GM18868 (cell line): Measurements from ENCODE around the gene GSAP.

Source experiments
- ATAC-seq: cut with Tn5 transposase; IDR thresholded peaks from one replicate; pipeline ENCODE4 v1.9.1; 2021; ENCODE audit warnings: mild to moderate bottlenecking, moderate library complexity; ENCODE audit not compliant: unreplicated experiment

Gene GSAP

DNA sequence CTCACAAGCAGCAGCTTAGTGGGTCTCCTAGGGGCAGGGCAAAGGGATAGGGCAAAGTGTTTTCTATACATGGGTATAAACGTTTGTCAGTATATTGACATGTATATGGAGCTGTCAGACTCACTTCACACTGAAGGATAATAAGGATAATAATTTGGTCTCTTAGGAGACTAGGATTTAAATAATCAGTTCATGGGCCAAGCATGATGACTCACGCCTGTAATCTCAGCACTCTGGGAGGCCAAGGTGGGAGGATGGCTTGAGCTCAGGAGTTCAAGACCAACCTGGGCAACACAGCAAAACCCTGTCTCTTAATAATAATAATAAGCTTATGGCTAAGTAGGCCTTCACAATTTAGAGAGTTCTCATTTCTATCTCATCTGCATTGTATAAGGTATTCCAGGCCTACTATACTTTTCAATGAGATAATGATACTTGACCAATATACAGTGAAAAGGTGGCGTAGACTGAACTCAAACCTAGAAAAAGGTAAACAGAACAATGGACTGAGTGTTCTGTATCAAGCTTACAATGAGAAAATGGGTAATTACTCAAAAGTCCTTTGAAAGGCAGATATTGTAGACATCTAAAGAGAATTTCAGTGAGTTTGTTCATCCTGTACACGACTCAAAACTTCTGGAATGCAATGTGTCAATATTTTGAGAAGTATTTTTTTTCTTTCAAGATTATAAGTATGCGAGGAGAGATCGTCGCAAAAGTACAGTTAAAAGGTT is 7.0 kb downstream of the GSAP start:
- no peak for ATAC-seq

DNA sequence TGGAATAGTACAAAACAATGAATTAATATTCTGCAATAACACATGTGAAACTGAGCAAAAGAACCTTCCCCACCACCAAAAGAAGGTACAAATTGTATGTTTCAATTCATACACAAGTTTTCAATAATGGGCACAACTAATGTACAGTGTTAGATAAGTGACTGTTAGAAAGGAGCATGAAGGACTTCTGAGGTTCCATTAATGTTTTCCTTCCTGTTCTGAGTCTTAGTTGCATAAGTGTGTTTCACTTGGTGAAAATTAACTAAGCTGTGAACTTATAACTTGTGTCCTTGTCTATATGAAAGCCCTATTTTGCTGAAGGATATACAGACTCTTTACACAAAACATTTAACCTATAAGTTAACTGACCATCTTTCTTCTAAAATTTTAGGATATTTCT is 8.2 kb downstream of the GSAP start:
- ATAC-seq: no peak

DNA sequence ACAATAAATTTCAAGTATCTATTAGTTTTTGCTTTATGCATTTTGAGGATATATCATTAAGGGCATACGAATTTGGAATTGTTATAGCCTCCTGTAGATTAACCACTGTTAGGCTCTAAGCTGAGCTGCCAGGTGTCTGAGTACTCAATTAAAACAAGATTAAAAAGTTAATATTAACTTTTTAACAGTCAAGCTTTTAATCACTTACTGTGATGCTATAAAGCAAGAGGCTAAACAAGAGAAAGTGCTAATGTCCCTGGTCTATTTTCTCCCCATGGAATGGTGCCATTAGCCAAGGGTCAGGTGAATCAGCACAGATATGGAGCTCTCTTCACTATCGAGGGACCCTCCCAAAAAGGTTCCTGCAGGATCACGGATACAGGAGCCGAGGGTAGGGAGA is 9.7 kb downstream of the GSAP start:
- ATAC-seq: no peak

DNA sequence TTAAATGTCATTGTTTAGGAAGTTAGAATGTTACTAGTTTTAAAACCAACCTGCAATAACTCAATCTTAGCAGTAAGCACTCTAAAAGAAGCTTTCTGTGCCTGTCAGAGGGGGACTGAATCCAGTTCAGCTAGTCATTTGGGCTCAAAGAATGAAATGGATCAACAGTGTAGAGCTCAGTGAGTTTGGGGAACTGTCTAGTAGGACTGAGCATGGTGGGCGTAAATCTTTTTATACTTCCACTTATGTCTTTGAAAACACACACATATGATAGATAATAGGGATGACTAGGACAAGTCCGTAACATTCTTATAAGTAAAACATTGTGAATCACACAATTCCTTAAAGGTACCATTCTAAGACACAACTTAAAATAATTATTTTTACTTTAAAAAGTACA is 11.5 kb downstream of the GSAP start:
- ATAC-seq: no peak

DNA sequence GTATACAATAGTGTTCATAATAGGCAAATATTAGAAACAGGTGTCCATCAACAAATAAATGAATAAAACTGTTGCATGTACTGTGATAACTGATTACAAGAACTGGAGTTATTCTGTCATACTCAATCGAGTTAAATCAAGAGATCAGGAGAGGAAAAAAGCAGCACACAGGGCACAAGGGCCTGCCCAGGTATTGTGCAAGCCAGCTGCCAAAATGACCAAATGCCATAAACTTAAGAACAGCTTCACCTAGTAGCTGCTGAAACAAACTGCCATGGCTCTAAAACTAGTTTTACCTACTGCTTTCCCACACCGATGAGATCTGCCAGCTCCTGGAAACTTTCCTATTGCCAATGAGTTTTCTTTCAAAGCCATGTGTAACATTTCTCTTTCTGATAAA is 12.2 kb downstream of the GSAP start:
- ATAC-seq: no peak

DNA sequence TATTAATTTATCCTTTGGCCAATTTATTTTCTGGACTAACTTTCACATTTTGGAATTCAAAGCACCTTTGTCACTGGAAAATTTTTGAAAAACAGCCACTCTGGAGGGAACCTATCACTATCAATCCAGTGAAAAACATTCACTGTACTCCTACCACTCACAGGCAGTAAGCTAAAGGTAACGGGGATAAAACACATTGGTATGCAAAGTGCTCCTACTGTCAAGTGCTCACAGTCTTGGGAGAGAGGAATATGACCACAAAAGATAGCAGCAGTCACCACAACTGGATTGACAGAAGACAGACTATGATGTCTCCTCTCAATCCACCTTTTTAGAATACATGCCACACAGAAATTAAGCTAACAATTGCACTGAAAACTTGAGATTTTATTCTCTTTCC is 13.3 kb downstream of the GSAP start:
- ATAC-seq: no peak

DNA sequence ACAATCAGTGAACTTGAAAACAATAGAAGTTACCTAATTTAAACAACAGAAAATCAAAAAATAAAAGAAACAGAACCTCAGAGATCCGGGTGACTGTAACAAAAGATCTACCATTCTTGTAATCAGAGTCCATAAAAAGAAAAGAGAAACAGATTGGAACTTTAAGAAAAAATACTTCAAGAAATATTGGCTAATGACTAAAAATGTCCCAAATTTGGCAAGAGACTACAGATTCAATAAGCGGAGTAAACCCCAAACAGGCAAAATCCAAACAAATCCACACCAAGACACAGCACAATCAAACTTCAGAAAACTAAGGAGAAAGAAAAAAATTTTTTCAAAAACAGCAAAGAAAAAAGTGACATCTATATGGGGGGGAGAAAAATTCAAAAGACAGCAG is 15.1 kb downstream of the GSAP start:
- ATAC-seq: no peak

DNA sequence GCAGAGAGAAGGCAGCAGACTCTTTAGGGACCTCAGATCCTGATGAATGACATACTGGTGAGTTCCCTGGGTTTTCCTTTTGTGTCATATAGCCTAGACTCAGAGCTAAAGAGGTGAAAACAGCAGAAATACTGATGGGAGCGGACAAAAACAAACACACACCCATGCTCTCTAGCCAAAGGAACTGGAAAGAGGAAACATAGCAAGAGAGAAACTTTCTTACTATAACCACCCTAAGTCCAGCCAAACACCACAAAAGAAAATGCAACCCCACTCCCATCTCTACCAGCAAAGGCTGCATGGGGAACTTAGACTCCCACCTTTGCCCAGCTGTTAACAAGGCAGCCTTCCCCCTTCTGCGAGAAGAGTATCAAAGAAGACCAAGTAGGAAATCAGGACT is 16.3 kb downstream of the GSAP start:
- no peak for ATAC-seq

DNA sequence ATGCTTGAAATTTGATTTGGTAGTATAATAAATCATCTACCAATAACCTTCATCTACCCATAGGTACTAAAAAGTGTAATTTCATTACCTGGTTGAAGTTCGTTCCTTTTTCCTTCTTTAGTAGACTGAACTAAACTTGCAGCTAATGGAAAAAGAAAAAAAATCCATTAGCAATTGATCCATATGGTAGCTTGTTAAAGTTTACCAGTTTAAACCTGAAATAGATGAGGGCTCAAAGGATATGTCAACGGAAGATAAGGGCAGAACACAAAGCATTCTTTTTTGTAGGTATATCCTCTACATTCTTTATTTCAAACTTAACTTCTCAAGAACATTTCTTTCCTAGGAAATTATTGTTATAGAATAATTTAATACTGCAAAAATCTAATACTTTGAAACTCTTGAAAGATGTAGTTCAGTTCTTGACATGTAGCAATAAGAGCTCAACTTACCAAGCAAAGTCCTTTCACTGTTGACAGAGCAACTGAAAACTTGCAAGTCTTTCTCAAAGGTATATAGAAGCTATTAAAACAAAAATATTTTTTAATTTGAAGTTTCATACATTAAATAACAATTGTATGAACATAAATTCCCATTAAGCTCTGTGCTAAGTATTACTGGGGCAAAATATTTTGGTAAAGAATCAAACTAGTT is 19.1 kb downstream of the GSAP start:
- no peak for ATAC-seq

DNA sequence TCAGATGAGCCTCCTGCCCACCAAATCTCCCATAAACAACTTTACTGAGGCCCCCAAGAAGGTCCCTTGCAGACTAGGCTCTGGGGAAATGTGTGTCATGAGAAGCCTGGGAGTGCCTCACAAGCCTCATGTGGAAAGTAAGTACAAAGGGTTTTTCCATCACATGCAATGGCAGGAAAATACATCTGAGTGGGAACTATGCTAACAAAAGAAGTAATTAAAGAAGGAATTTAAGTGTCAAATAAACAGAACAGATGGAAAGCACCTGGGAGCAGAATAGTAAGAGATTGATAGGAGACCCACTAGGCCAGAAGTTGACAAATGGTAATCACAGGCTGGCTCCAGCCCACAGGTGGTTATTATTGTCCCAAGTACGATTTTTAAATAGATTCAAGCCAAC is 20.5 kb downstream of the GSAP start:
- ATAC-seq: no peak

DNA sequence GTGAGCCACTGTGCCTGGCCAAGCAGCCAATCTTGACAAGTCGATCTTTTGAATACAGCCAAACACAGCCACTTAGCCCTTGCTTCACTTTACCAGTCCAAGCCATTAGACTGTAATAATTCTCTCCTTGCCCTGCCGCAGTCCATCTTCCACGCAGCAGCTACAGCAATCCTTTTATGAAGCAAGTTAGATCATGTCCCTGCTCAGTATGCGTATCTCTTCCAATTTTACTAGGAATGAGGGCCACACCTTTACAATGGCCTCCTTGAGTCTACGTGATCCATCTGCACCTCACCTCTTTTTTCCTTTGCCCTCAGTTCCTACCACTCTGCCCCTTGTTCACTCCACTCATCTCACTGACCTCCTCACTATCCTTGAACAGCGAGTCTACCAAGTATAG is 22.2 kb downstream of the GSAP start:
- ATAC-seq: no peak

DNA sequence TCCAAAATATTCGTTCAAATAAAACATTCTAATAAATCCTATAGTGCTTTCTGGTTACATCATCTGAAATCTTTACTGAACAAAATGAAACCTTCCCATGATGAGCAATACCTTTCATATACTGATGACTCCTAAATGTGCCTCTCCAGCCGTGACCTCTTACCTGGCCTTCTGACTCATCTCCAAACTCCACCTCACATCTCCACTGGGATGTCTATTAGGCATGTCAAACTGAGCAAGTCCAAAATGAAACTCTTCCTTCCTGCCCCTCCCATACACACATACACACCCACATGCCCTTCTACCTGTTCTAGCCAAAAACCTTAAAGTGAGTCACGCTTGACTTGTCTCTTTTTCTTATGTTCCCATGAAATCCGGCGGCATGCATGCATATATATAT is 22.9 kb downstream of the GSAP start:
- ATAC-seq: peak; percentile 94

DNA sequence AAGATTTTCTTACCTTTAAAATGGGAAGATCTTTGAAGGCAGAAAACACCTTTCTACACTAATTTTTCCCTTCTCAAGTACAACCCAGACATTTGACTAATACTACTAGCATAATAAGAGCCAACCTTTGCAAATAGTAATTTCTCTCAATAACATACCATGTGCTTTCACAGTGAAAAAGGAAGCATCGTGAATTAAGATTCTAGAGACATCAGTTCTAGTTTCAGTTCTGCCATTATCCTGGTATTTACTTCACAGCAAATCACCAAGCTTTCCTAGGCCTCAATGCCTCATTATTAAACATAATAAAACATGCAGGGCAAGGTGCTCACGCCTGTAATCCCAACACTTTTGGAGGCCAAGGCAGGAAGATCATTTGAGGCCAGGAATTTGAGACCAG is 24.9 kb downstream of the GSAP start:
- peak; percentile 58 for ATAC-seq

DNA sequence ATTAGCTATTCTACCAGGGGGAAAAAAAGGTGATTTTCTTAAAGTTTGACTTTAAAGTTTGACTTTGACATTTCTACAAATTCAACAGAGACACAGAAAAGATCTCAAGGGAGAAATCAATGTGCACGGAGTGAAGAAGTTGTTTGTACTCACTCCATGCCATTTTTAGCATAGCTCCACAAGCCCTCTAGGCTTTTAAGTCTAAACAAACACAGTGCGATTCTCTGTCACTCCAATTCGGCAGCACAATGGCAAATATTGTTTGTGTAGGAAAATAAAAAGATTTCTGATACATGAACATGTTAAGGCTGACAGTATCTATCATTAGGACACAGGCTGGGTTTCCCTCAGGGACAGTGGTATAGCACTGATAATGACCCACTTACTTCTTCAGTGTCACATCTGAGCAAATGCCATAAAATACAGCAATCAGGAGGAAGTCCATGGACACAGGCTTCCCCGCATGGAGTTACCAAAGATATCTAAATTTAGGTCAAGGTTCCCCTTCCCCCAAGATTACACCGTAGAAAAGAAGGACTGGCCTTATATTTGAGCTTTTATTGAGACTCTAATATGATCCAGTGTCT is 28.0 kb downstream of the GSAP start:
- ATAC-seq: no peak

DNA sequence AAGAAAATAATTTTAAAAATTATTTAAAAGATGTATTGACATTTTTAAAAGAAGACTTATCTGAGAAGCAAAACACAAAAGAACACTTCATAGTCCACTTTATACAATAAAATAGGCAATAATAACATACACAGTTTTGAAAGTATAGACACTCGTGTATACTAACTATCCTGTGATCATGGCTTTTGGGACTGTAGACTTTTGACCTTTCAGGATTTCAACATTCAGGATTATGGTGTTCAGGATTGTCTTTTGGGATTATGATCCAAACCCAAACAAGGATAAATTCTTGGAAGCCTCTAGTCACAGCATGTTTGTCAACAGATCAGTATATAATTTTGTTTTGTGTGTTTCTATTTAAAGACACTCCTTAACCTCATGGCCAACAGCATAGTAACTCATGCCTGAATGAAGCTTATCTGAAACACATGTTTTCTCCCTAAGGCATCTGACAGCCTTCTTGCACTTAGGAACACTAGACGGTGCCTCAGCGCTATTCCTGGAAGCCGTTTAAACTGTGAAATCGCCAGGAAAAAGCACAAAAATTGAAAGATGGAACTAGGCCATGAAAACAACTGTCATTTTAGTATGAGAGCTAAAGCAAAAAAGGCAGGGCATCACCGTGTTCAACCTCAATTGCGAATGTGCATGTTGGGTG is 29.9 kb downstream of the GSAP start:
- ATAC-seq: no peak

DNA sequence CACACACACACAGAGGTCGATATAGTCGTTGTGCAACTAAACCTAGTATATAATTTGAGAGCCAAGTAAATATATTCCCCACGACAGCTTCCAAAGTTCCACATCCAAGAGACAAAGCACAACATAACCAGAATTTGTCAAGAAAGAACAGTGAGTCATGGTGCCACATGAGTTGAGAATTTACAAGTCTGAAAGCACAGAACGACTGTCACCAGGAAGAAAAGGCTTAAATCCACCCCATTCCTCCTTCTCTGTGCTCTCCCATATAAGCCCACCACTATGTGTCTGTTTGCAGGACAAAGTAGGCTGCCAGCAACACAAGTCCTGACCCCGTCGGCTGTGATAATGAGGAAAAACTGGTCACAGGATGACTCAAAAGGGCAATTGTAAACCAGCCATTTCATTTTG is 32.8 kb downstream of the GSAP start:
- ATAC-seq: no peak

DNA sequence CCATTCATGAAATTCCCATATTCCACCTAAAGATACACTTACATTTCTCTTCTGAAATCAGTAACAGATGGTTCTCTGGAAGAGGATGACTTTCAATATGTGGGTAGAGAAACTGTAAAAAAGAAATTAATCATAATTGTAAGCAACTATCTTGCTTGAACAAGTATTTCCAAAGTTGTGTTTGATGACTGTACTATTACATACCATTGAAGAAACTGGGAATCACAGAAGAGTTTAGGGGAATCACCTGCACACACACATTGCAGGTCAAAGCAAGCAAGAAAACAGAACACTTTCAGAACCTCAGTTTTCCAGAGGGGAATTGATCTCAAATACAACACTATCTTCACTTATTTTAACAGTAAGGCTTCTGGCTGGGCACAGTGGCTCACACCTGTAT is 33.6 kb downstream of the GSAP start:
- ATAC-seq: no peak

DNA sequence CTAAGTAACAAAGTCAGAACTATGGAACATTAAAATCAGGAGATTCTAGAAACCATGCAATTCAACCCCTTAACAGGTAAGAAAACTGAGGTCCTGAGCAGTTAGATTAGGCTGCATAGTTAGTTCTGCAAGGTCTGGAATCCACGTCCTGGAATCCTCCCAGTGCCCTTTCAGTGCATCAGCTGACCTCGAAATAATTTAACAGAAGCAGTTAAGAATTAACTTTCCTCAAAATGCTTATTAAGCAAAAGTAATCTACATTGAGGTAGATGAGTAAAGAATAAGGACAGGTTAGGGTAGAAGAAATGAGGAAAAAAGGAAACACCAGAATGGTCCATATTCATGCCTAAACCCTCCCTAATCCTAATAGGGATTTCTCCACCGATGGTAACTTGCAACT is 37.6 kb downstream of the GSAP start:
- no peak for ATAC-seq

DNA sequence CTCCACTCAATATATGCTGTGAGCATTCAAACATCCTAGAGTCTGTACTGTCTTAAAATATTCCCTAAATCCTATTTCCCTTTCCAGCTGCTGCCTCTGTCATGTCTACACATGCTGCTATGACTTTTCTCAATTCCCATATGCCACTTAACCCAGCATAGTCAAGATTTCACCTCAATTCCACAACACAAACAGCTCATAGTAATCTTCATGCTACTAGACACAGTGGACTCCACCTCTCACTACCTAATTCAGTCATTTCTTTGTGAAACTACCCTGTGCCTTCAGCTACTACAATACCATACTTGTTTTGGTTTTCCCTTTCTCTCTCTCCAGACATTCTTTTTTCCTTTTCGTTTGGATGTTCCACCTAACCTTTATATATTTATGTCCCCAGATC is 45.5 kb downstream of the GSAP start:
- peak; percentile 86 for ATAC-seq

DNA sequence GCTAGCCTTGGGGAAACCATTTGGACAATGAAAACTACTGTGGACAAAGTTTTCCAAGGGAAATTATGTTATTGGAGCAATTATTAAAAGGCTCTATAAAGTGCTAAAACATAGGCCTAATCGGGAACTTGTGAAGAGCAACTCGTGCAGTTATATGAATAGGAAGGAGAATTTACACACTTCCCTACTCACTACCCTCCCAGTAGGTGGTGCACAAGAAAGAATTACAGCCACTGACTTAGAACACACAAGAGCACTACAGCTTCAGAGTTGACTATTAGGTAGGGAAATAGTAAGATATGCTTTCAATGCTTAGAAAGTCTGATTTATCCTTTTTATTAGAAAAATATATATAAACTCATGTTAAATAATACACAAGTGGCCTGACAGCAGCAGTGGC is 47.2 kb downstream of the GSAP start:
- no peak for ATAC-seq

DNA sequence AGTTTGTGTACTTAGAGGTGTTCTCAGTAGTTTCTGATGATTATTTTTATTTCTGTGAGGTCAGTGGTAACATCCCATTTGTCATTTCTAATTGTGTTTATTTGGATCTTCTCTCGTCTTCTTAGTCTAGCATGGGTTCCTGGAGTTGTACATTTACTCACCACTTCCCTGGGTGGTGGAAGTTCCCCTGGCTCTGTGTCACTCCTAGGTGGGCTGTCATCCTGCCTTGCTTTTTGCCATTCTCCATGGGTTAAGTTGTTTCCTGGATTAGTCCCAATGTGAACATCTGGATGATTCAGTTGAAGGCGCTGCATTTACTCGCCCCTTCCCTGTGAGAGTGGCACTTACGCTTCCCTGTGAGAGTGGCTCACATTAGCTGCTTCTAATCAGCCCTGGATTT is 48.2 kb downstream of the GSAP start:
- ATAC-seq: no peak

DNA sequence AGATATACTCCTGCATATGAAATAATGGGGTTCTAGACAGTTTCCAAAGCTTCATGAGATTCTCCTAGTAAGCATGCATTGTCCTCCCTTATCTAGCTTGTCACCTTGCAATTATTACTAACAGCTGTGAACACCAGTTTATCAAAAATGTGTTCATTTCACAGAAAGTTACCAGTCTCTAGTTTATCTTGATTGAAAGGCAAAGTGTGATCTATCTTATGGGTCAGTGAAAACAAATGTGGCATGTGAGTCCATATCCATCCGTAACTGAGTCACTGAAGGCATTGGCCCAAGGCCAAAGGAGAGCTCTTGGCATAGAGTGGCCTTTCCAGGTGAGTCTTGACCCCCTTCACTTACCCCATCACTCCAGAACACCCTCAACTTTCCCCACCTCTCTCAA is 53.2 kb downstream of the GSAP start:
- no peak for ATAC-seq
